Measurements from ENCODE around the gene PDE4B.
"Not testable (repeated sequence)": the region's sequence is repeated elsewhere in the genome, so short reads cannot be mapped to it uniquely, and the experiment has no call there.

Gene PDE4B

GRCh38 chr1:65813956-65814355 is 21.3 kb downstream of the PDE4B start:
- DNase-seq (ENCODE audit: low read depth in 2 of 2, low spot score in 1 of 2) = no peak

GRCh38 chr1:65814752-65815151 is 22.1 kb downstream of the PDE4B start:
- DNase-seq (ENCODE audit: low read depth in 2 of 2, low spot score in 1 of 2) = no peak

- DNase-seq (ENCODE audit: low read depth in 2 of 2, low spot score in 1 of 2) = no peak
Observed at GRCh38 chr1:65817891-65818290, 25.2 kb downstream of the PDE4B start.

- no peak for DNase-seq (ENCODE audit: low read depth in 2 of 2, low spot score in 1 of 2)
Observed at GRCh38 chr1:65818966-65819365, 26.3 kb downstream of the PDE4B start.

- DNase-seq (ENCODE audit: low read depth in 2 of 2, low spot score in 1 of 2) = no peak
Observed at GRCh38 chr1:65820983-65821382, 28.3 kb downstream of the PDE4B start.

- no peak for DNase-seq (ENCODE audit: low read depth in 2 of 2, low spot score in 1 of 2)
Observed at GRCh38 chr1:65821386-65821785, 28.7 kb downstream of the PDE4B start.

- DNase-seq (ENCODE audit: low read depth in 2 of 2, low spot score in 1 of 2) = no peak
Observed at GRCh38 chr1:65824103-65824502, 31.4 kb downstream of the PDE4B start.

- no peak for DNase-seq (ENCODE audit: low read depth in 2 of 2, low spot score in 1 of 2)
Observed at GRCh38 chr1:65825741-65826140, 33.0 kb downstream of the PDE4B start.

GRCh38 chr1:65826782-65827181 is 34.1 kb downstream of the PDE4B start:
- no peak for DNase-seq (ENCODE audit: low read depth in 2 of 2, low spot score in 1 of 2)

GRCh38 chr1:65827346-65827745 is 34.7 kb downstream of the PDE4B start:
- no peak for DNase-seq (ENCODE audit: low read depth in 2 of 2, low spot score in 1 of 2)

- no peak for DNase-seq (ENCODE audit: low read depth in 2 of 2, low spot score in 1 of 2)
Observed at GRCh38 chr1:65830306-65830705, 37.6 kb downstream of the PDE4B start.

- DNase-seq (ENCODE audit: low read depth in 2 of 2, low spot score in 1 of 2) = no peak
Observed at GRCh38 chr1:65832296-65832695, 39.6 kb downstream of the PDE4B start.

- DNase-seq (ENCODE audit: low read depth in 2 of 2, low spot score in 1 of 2) = no peak
Observed at GRCh38 chr1:65836686-65837085, 44.0 kb downstream of the PDE4B start.

- DNase-seq (ENCODE audit: low read depth in 2 of 2, low spot score in 1 of 2) = no peak
Observed at GRCh38 chr1:65840683-65841082, 48.0 kb downstream of the PDE4B start.

GRCh38 chr1:65844296-65844695 is 51.6 kb downstream of the PDE4B start:
- no peak for DNase-seq (ENCODE audit: low read depth in 2 of 2, low spot score in 1 of 2)

- no peak for DNase-seq (ENCODE audit: low read depth in 2 of 2, low spot score in 1 of 2)
Observed at GRCh38 chr1:65844821-65845534, 52.3 kb downstream of the PDE4B start.

- DNase-seq (ENCODE audit: low read depth in 2 of 2, low spot score in 1 of 2) = no peak
Observed at GRCh38 chr1:65845535-65846060, 52.9 kb downstream of the PDE4B start.

- no peak for DNase-seq (ENCODE audit: low read depth in 2 of 2, low spot score in 1 of 2)
Observed at GRCh38 chr1:65846866-65847265, 54.2 kb downstream of the PDE4B start.

GRCh38 chr1:65850281-65850680 is 57.6 kb downstream of the PDE4B start:
- DNase-seq (ENCODE audit: low read depth in 2 of 2, low spot score in 1 of 2) = no peak

- DNase-seq (ENCODE audit: low read depth in 2 of 2, low spot score in 1 of 2) = not testable (repeated sequence)
Observed at GRCh38 chr1:65856591-65856990, 63.9 kb downstream of the PDE4B start.

- no peak for DNase-seq (ENCODE audit: low read depth in 2 of 2, low spot score in 1 of 2)
Observed at GRCh38 chr1:65866439-65866838, 73.7 kb downstream of the PDE4B start.

GRCh38 chr1:65872301-65872700 is 79.6 kb downstream of the PDE4B start:
- DNase-seq (ENCODE audit: low read depth in 2 of 2, low spot score in 1 of 2) = no peak

- DNase-seq (ENCODE audit: low read depth in 2 of 2, low spot score in 1 of 2) = not testable (repeated sequence)
Observed at GRCh38 chr1:65878342-65878741, 85.6 kb downstream of the PDE4B start.

All from stimulated activated CD8-positive, alpha-beta memory T cell treated with anti-CD3 and anti-CD28 coated beads, Interleukin-4, amount 100 ng/mL, for 4 hours (primary cell).